SK-N-SH (cell line): ENCODE data around the gene GOLGA8B.

ENCODE experiments used
- CTCF ChIP-seq: fragments of 200-600 bp; sonication (generic); IDR thresholded peaks from 2 replicates; pipeline ENCODE4 v1.6.1; 2017; ENCODE audit warnings: antibody characterized with exemption, mild to moderate bottlenecking, moderate library complexity
- ELF1 ChIP-seq: IDR thresholded peaks from 2 replicates; pipeline ENCODE4 v1.4.0; 2012
- EP300 ChIP-seq, 2 experiments: IDR thresholded peaks; 2 replicates each; pipeline versions ENCODE4 v1.4.0 to v1.6.1; 2012; ENCODE audit warnings: borderline replicate concordance in 1 of 2, low read depth in 1 of 2, low read length in 1 of 2
- GATA2 ChIP-seq: sonication (generic); formaldehyde crosslinking; IDR thresholded peaks from 2 replicates; pipeline ENCODE4 v1.5.0; 2020; ENCODE audit warnings: mild to moderate bottlenecking, missing genetic modification reagents
- MAX ChIP-seq: IDR thresholded peaks from 2 replicates; pipeline ENCODE4 v1.4.0; 2012; ENCODE audit warnings: low read depth
- NRF1 ChIP-seq: IDR thresholded peaks from 2 replicates; pipeline ENCODE4 v1.6.1; 2012; ENCODE audit warnings: low read depth, mild to moderate bottlenecking, low read length
- POLR2AphosphoS5 ChIP-seq: IDR thresholded peaks from 2 replicates; pipeline ENCODE4 v1.6.1; 2012; ENCODE audit warnings: low read depth, low read length
- SIN3A ChIP-seq: IDR thresholded peaks from 2 replicates; pipeline ENCODE4 v1.6.1; 2012; ENCODE audit warnings: low read depth, mild to moderate bottlenecking, low read length, moderate library complexity, borderline replicate concordance
- SMC3 ChIP-seq: IDR thresholded peaks from 2 replicates; pipeline ENCODE4 v1.6.1; 2012; ENCODE audit warnings: low read depth, low read length, improper control_type of control experiment
- TF ChIP-seq, protein P1 (sequence below): IDR thresholded peaks from 2 replicates; pipeline ENCODE4; 2012
- TF ChIP-seq, protein P2 (sequence below): fragments of 150-350 bp; IDR thresholded peaks from 2 replicates; pipeline ENCODE4 v1.6.1; 2017; ENCODE audit warnings: antibody characterized with exemption, low read length, low read depth, borderline replicate concordance

- TF ChIP-seq CTCF: no peak
- no peak for TF ChIP-seq NRF1
- TF ChIP-seq GATA2 (CRISPR knock-in tag): no peak
- no peak for TF ChIP-seq EP300 (IDR thresholded peaks at IDR 0.05; ENCODE audit: borderline replicate concordance in 1 of 2, low read depth in 1 of 2, low read length in 1 of 2)
- TF ChIP-seq, protein P1, sequence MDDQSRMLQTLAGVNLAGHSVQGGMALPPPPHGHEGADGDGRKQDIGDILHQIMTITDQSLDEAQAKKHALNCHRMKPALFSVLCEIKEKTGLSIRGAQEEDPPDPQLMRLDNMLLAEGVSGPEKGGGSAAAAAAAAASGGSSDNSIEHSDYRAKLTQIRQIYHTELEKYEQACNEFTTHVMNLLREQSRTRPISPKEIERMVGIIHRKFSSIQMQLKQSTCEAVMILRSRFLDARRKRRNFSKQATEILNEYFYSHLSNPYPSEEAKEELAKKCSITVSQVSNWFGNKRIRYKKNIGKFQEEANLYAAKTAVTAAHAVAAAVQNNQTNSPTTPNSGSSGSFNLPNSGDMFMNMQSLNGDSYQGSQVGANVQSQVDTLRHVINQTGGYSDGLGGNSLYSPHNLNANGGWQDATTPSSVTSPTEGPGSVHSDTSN: no peak
- TF ChIP-seq SIN3A: no peak
- no peak for TF ChIP-seq POLR2AphosphoS5
- no peak for TF ChIP-seq MAX
- no peak for TF ChIP-seq ELF1
- no peak for TF ChIP-seq SMC3
- TF ChIP-seq, protein P2, sequence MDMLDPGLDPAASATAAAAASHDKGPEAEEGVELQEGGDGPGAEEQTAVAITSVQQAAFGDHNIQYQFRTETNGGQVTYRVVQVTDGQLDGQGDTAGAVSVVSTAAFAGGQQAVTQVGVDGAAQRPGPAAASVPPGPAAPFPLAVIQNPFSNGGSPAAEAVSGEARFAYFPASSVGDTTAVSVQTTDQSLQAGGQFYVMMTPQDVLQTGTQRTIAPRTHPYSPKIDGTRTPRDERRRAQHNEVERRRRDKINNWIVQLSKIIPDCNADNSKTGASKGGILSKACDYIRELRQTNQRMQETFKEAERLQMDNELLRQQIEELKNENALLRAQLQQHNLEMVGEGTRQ: no peak
These were observed 848 bp upstream of the GOLGA8B start for GRCh38 chr15:34584330-34584668.
